HG02885 (cell line): ENCODE measurements around the gene MAZ.

Experiments used
- ATAC-seq: cut with Tn5 transposase; IDR thresholded peaks from one replicate; pipeline ENCODE4 v1.9.1; 2021; ENCODE audit warnings: mild to moderate bottlenecking; ENCODE audit not compliant: unreplicated experiment, poor library complexity

The MAZ gene

DNA sequence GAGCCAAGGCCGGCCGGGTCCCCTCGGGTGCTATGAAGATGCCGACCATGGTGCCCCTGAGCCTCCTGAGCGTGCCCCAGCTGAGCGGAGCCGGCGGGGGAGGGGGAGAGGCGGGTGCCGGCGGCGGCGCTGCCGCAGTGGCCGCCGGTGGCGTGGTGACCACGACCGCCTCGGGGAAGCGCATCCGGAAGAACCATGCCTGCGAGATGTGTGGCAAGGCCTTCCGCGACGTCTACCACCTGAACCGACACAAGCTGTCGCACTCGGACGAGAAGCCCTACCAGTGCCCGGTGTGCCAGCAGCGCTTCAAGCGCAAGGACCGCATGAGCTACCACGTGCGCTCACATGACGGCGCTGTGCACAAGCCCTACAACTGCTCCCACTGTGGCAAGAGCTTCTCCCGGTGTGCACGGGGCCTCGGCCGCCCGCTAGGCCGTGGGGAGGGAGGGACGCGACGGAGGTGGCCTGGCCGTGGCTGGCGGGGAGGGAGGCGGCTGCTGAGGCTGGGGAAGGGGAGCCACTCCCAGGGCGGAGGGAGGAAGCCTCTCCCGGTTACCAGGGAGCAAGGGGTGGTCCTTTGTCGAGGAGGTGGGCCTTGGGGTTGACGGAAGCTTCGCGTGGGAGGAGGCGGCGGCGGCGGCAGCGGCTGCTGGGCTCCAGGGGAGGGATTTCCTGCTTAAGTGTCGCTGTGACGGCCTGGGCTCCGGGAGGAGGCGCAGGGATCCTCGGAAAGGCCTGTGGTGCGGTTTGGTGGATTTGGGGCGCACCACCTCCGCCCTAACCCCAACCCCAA is 1.3 kb downstream of the MAZ start:
- ATAC-seq = peak; percentile 20

DNA sequence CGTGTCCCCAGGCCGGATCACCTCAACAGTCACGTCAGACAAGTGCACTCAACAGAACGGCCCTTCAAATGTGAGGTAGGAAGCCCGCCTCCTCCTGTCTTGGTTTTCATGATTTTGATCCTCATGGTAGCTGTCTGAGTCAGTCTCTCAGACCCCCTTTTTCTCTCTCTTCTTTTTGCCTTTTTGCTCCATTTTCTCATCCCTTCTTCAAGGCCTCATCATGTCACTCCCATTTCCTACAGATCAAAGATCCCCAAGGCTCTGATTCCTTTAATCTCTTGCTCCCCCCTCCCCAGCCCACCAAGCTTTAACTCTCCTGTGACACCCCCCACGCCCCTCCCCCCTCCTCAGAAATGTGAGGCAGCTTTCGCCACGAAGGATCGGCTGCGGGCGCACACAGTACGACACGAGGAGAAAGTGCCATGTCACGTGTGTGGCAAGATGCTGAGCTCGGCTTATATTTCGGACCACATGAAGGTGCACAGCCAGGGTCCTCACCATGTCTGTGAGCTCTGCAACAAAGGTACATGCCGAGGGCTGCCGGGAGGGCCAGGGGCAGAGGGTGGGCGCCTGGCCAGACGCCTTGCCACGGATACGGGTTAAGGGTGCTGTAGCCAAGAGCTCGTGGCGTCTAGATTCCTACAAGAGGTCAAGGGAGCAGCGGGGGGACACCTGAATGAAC is 2.0 kb downstream of the MAZ start:
- ATAC-seq = no peak

DNA sequence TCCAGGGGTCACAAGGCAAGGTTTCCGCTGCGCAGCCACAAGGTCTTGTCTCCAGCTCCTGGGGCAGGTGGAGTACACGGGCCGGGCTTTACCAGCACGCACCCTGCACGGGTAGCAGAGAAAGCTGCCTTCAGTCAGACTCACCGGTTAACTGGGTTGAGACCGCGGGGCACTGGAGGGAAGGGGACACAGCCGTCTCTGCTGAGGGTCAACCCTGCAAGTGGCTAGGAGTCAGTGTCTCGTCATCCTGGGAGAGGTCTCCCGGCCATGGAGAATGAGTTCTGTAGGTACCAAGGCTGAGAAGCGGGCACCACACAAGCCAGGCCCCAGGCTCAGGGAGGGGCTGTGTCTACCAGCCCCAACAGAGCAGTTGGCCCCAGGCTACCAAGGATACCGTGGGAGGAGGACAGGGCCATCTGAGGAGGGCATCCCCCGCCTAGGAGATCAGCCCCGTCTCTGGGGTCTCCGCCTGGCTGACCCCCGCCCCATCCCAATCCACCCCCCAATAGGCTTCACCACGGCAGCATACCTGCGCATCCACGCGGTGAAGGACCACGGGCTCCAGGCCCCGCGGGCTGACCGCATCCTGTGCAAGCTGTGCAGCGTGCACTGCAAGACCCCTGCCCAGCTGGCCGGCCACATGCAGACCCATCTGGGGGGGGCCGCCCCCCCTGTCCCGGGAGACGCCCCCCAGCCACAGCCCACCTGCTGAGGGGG is 2.9 kb downstream of the MAZ start:
- ATAC-seq = no peak

DNA sequence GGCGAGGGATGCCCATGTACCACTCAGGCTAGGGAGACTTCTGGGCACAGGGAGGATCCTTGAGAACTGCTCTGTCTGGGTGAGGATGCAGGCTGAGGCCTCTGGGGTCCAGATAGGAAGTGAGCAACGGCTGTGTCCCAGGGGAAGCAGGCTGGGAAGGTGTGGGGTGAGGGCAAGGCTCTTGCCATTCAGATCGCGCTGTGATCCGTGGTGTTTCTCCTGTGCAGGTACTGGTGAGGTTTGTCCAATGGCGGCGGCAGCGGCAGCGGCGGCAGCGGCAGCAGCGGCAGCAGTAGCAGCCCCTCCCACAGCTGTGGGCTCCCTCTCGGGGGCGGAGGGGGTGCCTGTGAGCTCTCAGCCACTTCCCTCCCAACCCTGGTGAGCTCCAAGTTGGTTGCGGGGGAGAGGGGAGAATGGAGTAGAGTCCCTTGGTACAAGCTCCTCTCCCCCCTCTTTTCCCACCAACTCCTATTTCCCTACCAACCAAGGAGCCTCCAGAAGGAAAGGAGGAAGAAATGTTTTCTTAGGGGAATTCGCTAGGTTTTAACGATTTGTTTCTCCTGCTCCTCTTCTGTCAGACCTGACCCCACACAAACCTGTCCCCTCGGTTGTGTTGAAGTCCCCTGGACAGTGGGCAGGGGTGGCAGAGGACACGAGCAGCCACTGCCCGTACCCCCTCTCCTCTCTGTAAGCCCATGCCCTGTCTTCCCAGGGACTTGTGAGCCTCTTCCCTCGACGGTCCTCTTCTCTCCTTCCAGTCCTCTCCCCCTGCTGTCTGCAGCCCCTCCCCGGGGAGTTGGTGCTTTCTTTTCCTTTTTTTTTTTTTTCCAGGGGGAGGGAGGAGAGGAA is 3.7 kb downstream of the MAZ start:
- no peak for ATAC-seq

DNA sequence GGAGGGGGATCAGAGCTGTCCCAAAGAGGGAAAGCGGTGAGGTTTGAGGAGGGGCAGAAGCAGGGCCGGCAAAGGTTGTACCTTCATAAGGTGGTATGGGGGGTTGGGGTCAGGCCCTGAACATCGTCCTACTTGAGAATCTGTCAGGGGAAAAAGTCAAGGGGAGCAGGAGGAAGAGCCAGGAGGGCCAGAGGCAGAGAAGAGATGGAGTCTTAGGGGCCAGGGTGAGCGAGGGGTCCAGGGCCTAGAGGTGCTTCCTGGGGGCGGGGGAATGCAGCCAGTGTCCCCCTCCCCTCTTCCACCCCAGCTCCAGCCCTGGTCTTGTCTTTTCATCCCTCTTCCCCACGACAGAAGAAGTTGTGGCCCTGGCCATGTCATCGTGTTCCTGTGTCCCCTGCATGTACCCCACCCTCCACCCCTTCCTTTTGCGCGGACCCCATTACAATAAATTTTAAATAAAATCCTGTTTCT is 4.4 kb downstream of the MAZ start:
- no peak for ATAC-seq

DNA sequence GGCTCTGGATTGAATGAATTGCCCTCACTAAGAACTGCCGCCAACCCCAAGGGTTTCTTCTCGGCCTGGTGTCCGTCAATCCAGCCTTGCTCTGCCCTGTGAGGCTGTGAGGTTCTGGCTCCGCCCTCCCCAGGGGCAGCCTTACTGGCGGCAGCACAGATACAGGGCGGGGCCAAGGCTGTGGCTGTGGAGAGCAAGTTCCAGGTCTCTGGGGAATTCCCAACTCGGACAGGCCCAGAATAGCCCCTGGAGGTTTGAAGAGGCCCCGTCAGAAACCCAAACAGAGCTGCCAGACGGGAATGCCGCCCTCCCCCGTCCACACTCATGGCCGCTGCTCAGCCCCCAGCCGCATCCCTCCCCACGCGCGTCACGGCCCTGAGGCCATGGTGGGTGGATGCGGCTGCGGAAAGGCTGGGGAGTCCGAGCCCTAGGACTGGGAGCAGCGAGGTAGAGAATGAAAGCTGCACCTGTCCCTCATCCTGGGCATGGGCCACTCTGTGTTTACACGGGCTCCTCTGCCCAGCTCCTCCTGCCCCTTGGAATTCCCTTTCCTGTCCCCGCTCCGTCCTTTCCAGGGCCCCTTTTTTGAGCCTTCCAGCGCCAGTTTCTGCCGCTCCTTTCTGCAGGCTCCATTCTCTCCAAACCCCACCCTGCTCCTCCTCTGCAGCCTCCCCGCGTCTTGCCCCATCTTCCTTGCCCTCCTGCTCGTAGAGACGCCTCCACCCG is 5.0 kb downstream of the MAZ start:
- peak; percentile 44 for ATAC-seq

DNA sequence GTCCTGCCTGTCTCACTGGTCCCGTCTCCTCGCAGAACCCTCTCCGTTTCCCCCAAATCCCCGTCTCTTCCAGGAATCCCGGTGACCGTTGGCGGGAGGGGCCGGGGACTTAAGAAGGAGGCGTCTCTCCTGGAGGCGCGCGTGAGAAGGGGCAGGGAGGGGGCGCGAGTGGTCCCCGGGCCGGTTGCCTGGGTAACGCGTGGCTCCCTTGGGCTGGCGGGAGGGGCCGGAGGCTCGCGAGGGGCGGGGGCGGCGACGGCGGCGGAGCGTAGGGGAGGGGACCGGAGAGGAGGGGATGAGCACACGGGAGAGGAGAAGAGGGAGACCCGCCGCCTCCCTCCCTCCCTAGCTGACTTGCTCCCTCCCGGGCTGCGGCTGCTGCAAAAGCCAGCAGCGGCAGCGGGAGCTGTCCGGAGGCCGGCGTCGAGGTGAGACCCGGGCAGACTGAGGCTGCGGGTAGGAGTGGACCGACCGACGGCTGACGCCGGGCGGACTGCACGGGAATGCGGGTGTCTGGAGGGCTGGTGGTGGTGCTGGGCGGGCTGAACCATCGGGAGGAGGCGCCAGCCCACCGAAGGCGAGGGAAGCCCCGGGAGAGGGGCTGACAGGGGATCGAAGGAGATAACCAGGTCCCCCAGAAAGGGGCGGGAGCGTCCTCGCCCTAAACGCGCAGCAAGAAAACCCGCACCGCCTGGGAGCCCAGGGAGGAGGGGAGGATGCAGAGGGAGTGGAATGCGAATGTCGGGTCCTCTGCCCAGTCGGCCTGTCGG is 5.8 kb downstream of the MAZ start, which contains the start of gene PRRT2:
PRRT2 (plus strand) TSS at position 298 of the 770 bp plus-strand sequence. CDS start 862 bp downstream, outside the sequence.
- ATAC-seq = no peak

DNA sequence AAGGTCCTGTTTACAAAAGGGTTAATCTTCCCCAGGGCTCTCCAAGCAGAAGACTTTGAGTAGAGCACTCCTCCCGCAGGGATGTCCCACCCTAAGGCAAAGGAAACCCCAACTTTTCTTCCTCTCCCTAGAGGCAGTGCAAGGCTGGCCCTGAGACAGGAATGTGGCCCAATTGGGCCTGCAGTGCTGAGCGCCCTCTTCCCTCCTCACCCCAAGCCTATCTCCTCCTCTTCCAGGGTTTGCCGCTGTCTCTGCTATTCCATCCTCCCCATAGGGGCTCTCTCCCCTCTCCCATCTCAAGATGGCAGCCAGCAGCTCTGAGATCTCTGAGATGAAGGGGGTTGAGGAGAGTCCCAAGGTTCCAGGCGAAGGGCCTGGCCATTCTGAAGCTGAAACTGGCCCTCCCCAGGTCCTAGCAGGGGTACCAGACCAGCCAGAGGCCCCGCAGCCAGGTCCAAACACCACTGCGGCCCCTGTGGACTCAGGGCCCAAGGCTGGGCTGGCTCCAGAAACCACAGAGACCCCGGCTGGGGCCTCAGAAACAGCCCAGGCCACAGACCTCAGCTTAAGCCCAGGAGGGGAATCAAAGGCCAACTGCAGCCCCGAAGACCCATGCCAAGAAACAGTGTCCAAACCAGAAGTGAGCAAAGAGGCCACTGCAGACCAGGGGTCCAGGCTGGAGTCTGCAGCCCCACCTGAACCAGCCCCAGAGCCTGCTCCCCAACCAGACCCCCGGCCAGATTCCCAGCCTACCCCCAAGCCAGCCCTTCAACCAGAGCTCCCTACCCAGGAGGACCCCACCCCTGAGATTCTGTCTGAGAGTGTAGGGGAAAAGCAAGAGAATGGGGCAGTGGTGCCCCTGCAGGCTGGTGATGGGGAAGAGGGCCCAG is 6.7 kb downstream of the MAZ start:
- no peak for ATAC-seq

DNA sequence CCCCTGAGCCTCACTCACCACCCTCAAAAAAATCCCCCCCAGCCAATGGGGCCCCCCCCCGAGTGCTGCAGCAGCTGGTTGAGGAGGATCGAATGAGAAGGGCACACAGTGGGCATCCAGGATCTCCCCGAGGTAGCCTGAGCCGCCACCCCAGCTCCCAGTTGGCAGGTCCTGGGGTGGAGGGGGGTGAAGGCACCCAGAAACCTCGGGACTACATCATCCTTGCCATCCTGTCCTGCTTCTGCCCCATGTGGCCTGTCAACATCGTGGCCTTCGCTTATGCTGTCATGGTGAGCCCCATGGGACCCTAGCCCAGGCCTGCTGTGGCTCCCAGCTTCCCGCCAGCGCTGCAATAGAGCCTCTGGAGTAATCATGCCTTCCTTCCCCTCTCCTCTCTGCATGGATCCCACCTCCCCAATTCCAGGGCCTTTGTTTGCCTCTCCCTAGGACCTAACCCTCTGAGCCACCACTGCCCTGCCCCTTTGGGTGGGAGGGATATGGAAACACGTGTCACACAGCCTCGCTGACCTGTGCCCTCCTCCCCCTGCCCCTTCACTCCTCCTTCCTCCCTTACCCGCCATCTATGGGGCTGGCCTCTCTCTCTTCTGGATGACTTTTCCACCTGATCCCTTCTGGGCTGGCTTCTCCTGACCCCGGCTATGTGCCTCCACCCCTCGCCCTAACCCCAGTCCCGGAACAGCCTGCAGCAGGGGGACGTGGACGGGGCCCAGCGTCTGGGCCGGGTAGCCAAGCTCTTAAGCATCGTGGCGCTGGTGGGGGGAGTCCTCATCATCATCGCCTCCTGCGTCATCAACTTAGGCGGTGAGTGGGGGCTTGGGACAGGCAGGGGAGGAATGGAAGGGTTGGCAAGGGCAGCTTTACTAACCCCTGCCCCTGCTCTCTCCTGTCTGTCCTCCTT is 7.6 kb downstream of the MAZ start:
- no peak for ATAC-seq

DNA sequence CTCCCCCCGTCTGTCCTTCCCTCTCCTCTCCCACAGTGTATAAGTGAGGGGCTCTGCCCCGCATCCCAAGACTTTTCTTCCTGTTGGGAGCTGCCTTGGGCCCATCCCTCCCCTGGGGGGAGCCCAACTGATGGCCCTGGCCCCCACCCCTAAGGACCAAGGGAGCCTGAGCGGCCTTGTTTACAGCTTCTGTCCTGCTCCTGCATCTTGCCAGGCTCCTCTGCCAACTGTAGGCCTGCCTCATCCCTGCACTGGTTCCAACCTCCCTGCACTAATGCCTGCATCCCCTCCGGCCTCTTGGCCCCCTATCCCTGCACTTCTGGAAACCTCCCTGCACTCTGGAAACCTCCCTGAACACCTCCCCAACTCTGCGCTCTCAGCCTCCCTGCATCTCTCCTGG is 8.3 kb downstream of the MAZ start:
- ATAC-seq = no peak

DNA sequence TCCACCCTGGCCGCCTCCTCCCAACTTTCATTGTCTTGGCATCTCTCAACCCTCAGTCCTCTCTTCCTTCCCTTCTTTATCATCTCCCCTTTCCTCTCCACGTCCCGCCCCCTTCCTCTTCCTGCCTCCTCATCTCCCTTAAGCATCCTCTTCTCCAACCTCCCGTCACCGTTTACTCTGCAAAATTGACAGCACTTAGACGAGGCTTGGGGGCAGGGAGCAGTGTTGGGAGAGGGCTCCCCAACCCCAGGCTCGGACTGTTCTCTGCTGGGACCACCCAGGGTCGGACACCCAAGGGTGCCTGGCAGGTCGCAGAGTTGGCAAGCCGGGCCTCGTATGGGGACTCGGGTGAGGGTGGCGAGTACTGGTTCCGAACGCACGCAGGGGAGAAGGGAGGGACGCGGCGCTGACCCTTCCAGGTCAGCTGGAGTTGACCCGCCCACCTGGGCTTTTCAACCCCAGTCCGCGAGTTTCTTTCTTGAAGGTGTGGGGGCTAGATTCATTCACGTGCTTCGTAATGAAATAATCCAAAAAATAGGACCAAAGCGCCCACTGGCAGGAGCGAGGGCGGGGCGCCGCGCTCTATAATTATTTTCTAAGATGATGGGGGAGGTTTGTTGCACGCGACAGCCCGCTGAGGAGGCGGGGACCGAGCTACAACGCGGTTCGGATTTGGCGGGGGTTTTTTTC is 8.8 kb downstream of the MAZ start:
- ATAC-seq = no peak

DNA sequence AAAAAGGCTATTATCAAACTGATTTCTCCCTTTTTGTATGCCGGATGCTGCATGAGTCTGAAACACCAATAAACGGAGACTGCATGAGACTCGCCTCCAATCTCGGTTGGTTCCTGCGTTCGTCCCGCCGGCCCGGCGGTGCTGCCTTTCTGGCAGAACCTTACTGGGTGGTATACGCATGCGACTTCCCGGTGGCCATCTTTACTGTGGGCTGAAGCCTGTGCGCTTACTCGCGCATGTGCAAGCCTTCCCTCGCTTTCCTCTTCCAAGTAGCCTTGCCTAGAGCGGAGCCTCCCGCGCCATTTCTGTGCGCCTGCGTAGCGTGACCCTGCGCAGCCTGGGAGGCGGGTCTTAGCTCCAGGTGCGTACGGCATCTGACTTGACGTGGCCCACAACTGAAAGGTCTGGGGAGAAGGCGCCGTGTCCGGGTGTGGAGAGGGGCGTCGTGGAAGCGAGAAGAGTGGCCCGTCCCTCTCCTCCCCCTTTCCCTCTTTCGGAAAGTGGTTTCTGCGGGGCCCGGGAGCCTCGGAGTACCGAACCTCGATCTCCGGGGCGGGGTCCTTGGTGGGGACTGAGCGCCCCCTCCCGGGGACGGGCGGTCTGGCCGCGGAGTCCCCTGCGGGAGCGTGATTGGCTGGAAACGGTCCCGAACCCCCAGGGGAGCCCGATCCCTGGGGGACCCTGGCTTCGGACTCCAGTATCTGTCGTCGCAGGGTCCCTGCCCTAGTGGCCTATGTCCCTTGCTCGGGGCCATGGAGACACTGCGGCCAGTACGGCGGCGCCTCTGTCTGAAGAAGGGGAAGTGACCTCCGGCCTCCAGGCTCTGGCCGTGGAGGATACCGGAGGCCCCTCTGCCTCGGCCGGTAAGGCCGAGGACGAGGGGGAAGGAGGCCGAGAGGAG is 9.7 kb downstream of the MAZ start, which contains the start of gene PAGR1:
PAGR1 (plus strand) TSS at position 360 of the 901 bp plus-strand sequence; CDS start at position 734, 374 bp downstream.
- ATAC-seq = peak; percentile 66

DNA sequence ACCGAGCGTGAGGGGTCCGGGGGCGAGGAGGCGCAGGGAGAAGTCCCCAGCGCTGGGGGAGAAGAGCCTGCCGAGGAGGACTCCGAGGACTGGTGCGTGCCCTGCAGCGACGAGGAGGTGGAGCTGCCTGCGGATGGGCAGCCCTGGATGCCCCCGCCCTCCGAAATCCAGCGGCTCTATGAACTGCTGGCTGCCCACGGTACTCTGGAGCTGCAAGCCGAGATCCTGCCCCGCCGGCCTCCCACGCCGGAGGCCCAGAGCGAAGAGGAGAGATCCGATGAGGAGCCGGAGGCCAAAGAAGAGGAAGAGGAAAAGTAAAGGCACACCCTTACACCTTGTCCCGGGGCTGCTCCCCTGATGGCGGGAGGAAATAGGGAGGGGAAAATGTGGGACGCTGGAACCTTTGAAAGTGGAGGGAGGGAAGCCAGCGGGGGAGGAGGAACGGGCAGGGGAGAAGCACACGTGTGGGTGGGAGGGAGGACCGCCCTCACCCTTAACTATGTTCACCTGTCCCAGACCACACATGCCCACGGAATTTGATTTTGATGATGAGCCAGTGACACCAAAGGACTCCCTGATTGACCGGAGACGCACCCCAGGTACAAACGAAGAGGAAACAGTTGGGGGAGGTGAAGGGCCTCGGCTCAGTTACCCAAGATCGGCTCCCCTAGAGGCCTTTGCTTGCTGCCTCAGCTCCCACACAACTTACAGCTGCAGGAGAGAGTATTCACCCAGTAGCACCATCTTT is 10.5 kb downstream of the MAZ start:
- ATAC-seq = peak; percentile 8

DNA sequence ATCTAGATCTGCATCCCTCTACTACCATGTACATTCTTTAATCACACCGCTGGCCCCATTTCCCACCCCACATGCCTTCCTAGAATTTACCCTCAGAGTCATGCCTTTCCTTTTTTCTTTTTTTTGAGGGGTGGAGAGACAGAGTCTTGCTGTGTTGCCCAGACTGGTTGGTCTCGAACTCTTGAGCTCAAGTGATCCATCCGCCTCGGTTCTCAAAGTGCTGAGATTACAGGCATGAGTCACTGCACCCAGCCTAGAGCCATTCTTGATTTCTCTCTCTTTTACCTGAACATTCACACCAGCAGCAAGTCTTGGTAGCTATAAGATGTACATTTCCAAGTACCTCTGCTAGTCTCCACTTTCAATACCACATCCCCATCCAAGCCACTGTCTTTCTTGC is 11.8 kb downstream of the MAZ start:
- ATAC-seq = no peak
